GM19035 (cell line): ENCODE data around the gene WWTR1.
A peak's percentile ranks its signal among the peaks of the same experiment; 100 is the strongest.

ENCODE experiments used
- ATAC-seq: cut with Tn5 transposase; IDR thresholded peaks from one replicate; pipeline ENCODE4 v1.9.1; 2021; ENCODE audit not compliant: unreplicated experiment

The WWTR1 gene

GRCh38 chr3:149655826-149656574 lies 1.8 kb downstream of the WWTR1 start:
- no peak for ATAC-seq

GRCh38 chr3:149654188-149654601 lies 3.6 kb downstream of the WWTR1 start:
- no peak for ATAC-seq

- no peak for ATAC-seq
Observed at GRCh38 chr3:149653564-149653963, 4.3 kb downstream of the WWTR1 start.

GRCh38 chr3:149653136-149653535 lies 4.7 kb downstream of the WWTR1 start:
- ATAC-seq = no peak

- no peak for ATAC-seq
Observed at GRCh38 chr3:149650828-149651227, 7.0 kb downstream of the WWTR1 start.

- ATAC-seq = no peak
Observed at GRCh38 chr3:149648525-149648924, 9.3 kb downstream of the WWTR1 start.

- peak; percentile 29 for ATAC-seq
Observed at GRCh38 chr3:149647812-149648211, 10.0 kb downstream of the WWTR1 start.

- ATAC-seq = peak; percentile 82
Observed at GRCh38 chr3:149647285-149647684, 10.5 kb downstream of the WWTR1 start.

GRCh38 chr3:149646181-149646766 lies 11.6 kb downstream of the WWTR1 start:
- ATAC-seq = no peak

- no peak for ATAC-seq
Observed at GRCh38 chr3:149643963-149644362, 13.9 kb downstream of the WWTR1 start.

GRCh38 chr3:149643482-149643798 lies 14.4 kb downstream of the WWTR1 start:
- ATAC-seq = no peak

GRCh38 chr3:149640976-149641728 lies 16.7 kb downstream of the WWTR1 start:
- ATAC-seq = no peak

GRCh38 chr3:149639093-149639486 lies 18.7 kb downstream of the WWTR1 start:
- ATAC-seq = no peak

- no peak for ATAC-seq
Observed at GRCh38 chr3:149638228-149639092, 19.4 kb downstream of the WWTR1 start.

GRCh38 chr3:149635396-149635795 lies 22.4 kb downstream of the WWTR1 start:
- ATAC-seq = no peak

GRCh38 chr3:149634573-149634972 lies 23.3 kb downstream of the WWTR1 start:
- no peak for ATAC-seq

- no peak for ATAC-seq
Observed at GRCh38 chr3:149634072-149634471, 23.8 kb downstream of the WWTR1 start.

- ATAC-seq = no peak
Observed at GRCh38 chr3:149632225-149632624, 25.6 kb downstream of the WWTR1 start.

- no peak for ATAC-seq
Observed at GRCh38 chr3:149630806-149631205, 27.0 kb downstream of the WWTR1 start.

GRCh38 chr3:149628957-149629670 lies 28.7 kb downstream of the WWTR1 start:
- no peak for ATAC-seq

- no peak for ATAC-seq
Observed at GRCh38 chr3:149626671-149627070, 31.2 kb downstream of the WWTR1 start.
